SIG-M5 (cell line): Measurements from ENCODE around the gene SPP1.
"Not testable (repeated sequence)": the region's sequence is repeated elsewhere in the genome, so short reads cannot be mapped to it uniquely, and the experiment has no call there.

Experiments
- DNase-seq: peaks from one replicate; lab custom pipeline; 2025; lab: John Stamatoyannopoulos, UW

Gene SPP1

GRCh38 chr4:87975466-87975865 lies at the start of gene SPP1:
Gene SPP1, plus strand, starts transcription at chr4:87975714. Its CDS starts 1,182 bp downstream, at chr4:87976896.
- no peak for DNase-seq

- no peak for DNase-seq
Observed at GRCh38 chr4:87926554-87927098, 48.9 kb upstream of the SPP1 start.

GRCh38 chr4:87930629-87931028 lies 44.9 kb upstream of the SPP1 start:
- DNase-seq: no peak

GRCh38 chr4:87931932-87932331 lies 43.6 kb upstream of the SPP1 start:
- no peak for DNase-seq

- DNase-seq: no peak
Observed at GRCh38 chr4:87932718-87933141, 42.8 kb upstream of the SPP1 start.

- no peak for DNase-seq
Observed at GRCh38 chr4:87933337-87933736, 42.2 kb upstream of the SPP1 start.

- no peak for DNase-seq
Observed at GRCh38 chr4:87934157-87934704, 41.3 kb upstream of the SPP1 start.

GRCh38 chr4:87934973-87935372 lies 40.5 kb upstream of the SPP1 start:
- no peak for DNase-seq

- not testable (repeated sequence) for DNase-seq
Observed at GRCh38 chr4:87935954-87936353, 39.6 kb upstream of the SPP1 start.

- DNase-seq: no peak
Observed at GRCh38 chr4:87937523-87937922, 38.0 kb upstream of the SPP1 start.

- DNase-seq: no peak
Observed at GRCh38 chr4:87938746-87939145, 36.8 kb upstream of the SPP1 start.

GRCh38 chr4:87939978-87940690 lies 35.4 kb upstream of the SPP1 start:
- DNase-seq: no peak

GRCh38 chr4:87940809-87941208 lies 34.7 kb upstream of the SPP1 start:
- not testable (repeated sequence) for DNase-seq

GRCh38 chr4:87941537-87942392 lies 33.7 kb upstream of the SPP1 start:
- DNase-seq: no peak

GRCh38 chr4:87943660-87944149 lies 31.8 kb upstream of the SPP1 start:
- DNase-seq: no peak

GRCh38 chr4:87944967-87945366 lies 30.5 kb upstream of the SPP1 start:
- DNase-seq: no peak

GRCh38 chr4:87946766-87947165 lies 28.7 kb upstream of the SPP1 start:
- DNase-seq: no peak

GRCh38 chr4:87947381-87948160 lies 27.9 kb upstream of the SPP1 start:
- DNase-seq: no peak

- no peak for DNase-seq
Observed at GRCh38 chr4:87949961-87950360, 25.6 kb upstream of the SPP1 start.

GRCh38 chr4:87950493-87950892 lies 25.0 kb upstream of the SPP1 start:
- no peak for DNase-seq

- DNase-seq: no peak
Observed at GRCh38 chr4:87950936-87951511, 24.5 kb upstream of the SPP1 start.
